ENCODE measurements around the gene GMDS. TPM values are rescaled to one million over a fixed set of nuclear protein-coding genes. Genes with fewer than 3 reads are reported as not detected.
"Not testable (repeated sequence)": the region's sequence is repeated elsewhere in the genome, so short reads cannot be mapped to it uniquely, and the experiment has no call there.

GMDS gene
- polyA plus RNA-seq, 4 donors = 29.7 to 80.9 (median 73.4) TPM

DNA sequence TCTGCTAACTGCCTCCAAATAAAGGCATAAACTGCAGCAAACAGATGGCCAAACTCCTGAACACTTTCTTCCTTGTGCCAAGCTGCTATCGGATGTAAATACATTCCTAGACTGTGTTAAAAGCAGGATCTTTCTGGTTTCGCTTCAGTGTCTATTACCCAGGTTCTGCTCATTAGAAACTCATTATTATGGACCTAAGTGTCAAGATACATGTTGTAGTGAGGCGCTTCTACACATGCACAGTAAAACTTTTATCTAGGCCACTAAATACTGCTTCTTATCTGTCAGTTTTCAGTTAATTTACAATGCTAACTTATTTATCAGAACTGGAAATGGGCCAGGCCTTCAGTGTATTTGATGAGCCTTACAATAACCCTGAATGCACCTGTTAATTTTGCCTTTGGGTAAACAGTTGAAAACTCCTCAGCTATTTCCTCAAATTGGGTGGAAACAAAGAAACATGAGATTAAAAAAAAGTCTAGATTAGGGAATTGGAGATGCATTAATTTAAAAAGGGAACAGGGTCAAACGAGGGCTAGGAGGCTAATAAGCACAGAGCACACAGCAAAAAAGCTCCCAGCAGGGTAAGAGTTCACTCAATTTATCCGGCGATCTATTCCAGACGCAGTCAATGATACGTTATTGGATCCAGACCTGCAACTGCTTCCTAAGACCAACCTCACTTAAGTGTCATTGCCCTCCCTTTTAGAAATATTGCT is 395.1 kb downstream of the GMDS start:
- no peak for DNase-seq (ENCODE audit: low read depth in 4 of 4, low spot score in 3 of 4)

DNA sequence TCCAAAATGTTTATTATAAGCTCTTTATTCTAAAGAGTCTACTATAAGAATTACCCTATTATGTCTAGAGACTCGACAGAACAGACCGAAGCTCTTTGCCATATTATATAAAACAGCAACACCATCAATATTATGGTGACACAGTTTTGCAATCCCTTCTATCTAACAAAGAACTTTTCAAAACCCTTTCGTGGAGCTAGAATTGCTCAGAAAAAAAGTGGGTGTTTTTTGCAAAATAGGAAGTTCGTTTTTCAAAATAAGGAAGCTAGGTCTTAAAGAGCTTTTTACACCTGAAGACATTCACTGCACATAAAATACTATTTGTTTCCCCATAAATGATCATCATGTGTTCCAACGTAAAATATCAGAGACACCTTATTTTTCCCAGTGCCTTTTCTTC is 395.7 kb downstream of the GMDS start:
- no peak for DNase-seq (ENCODE audit: low read depth in 4 of 4, low spot score in 3 of 4)

DNA sequence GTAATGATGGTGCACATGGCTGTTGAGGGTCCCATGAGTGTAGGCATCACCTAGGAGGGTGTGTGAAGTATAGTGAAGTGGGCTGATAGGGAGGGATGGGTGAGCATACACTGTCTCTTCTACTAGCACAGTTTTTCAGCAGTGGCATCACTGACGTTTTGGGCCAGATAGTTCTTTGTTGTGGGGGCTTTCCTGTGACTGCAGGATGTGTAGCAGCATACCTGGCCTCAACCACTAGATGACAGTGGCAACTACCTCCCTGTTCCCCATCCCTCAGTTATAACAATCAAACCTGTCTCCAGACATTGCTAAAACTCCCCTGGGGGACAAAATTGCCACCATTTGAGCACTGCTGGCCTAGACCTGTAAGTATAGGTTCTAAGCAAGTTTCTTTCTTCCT is 396.7 kb downstream of the GMDS start:
- DNase-seq (ENCODE audit: low read depth in 4 of 4, low spot score in 3 of 4) = no peak

DNA sequence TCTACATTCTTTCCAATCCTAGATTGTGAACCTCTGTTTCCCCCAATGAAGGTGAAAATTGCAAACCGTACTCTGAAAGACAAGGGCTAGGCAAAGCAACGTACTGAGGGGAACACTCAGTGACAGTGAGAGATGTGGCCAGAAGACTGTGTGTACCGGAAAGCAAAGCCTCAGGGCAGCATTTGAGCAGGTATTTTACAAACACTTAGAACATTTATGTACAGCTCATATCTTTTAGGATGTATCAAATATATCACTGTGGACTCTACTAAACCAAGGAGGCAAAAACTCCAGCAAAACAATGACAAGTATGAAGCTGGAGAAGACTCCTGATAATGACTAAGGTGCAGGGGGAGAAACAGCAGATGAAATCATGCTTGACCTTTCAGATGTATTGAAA is 398.8 kb downstream of the GMDS start:
- no peak for DNase-seq (ENCODE audit: low read depth in 4 of 4, low spot score in 3 of 4)

DNA sequence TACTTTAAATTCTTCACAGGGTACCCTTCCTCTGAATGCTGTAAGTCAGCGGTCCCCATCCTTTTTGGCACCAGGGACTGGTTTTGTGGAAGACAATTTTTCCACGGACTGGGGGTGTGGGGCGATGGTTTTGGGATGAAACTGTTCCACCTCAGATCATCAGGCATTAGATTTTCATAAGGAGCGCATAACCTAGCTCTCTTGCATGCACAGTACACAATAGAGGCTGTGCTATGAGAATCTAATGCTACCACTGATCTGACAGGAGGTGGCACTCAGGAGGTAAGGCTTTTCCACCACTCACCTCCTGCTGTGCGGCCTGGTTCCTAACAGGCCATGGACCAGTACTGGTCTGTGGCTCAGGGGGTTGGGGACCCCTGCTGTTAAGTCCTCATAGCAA is 399.9 kb downstream of the GMDS start:
- DNase-seq (ENCODE audit: low read depth in 4 of 4, low spot score in 3 of 4) = not testable (repeated sequence)

DNA sequence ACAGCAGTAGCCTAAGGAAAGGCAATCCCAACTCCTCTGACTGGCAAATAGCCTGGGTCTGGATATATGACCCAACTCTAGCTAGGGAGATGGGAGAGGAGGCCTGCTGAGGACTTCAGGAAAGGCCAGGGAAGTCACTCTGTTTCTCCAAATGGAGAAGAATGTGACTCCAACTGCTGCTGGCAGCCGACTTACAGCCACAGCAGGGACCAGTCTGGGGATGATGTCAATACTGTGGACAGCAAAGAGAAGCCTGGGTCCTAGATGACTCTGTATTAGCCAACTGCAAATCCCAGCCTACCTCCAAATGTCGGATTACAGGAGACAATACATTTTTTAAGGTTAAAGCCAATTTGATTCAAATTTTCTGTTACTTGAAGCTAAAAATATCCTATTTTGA is 403.1 kb downstream of the GMDS start:
- no peak for DNase-seq (ENCODE audit: low read depth in 4 of 4, low spot score in 3 of 4)

DNA sequence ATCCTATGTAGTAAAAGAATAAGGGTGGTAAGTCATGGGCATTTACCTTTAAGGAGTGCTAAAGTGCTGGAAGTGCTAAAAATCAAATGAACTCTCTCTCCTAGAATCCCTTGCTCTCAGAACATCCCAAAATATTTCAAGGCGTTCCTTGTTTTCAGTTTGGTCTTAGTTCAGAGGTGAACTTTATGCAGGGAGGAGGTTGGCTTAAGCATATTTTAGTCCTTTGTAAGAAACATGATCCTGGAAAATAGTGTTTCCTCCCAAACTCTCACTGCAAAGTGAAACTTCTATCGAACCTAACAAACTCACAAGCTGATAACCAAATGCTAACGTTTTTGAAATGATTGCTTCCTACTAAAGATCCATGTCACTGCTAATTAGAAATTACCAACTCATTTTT is 404.3 kb downstream of the GMDS start:
- no peak for DNase-seq (ENCODE audit: low read depth in 4 of 4, low spot score in 3 of 4)

DNA sequence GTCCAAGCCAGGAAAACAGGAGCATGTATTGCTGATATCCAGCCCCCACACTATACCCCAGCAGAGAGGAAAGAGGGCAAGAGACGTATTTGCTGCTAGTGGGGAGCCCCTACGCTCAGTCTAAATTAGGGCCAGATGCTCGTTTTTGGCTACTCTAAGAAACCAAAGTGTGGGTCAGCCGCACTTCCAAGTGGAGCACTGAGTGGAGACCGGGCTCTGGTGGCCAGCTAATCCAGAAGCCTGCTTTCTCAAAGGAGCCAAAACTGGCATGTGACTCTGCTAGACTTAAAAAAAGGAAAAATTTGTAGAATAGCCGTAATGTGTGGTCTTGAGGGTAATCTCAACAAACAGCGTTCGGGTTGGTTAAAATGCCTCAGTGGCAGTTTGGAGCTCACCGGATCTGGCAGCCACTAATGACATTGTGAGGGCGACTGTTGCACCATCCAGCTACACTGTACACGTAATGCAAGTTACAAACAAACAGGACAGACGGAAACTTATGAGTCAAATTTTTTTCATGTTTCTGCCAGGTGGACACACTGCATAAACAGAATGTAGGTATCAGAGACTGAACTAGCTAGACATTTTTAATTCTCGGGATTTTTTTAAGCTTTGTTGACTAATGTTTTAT is 404.8 kb downstream of the GMDS start:
- DNase-seq (ENCODE audit: low read depth in 4 of 4, low spot score in 3 of 4) = no peak

DNA sequence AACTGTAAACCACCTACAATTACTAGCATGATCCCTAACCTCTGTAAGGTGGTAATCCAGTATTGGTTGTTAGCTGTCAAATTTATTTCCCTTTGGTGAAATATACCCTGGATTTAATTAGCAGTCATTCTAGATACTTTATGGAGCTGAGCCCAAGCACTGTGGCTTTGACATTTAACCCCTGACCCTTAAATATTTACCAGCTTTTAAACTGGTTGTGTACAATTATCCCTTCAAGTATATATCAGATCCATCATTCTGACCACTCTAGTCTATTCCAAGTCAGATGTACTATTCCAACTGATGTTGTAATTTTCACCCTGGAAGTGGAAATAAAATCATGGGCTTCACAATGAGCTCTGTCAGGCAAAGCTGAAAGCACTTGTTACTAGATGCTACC is 406.0 kb downstream of the GMDS start:
- DNase-seq (ENCODE audit: low read depth in 4 of 4, low spot score in 3 of 4) = no peak

DNA sequence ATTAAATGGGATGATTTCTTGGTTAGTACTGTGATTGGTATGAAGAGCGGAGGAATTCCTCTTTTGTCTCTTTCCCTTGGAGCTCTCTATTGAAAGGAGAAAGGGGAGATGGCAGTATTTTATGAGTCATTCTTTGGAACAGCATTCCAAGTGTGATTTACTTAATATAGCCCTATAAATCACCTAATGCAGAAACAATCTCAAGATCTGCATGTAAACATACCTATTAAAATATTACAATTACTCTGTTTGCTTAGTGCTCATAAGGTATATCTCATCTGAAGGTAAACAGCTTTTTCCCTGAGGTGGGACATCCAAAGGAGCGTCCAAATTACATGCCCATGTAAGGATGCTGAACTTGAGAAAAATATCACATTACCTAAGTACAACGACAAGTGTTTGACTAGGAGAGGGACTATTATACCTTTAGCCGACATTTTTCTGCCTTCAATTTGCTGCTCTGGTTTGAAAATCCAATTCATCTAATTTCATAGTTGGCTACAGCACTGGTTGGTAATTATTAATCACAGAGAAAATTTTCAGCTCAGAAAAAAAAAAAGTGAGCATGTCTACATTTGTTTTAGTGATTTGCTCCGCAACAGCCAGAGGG is 406.7 kb downstream of the GMDS start:
- DNase-seq (ENCODE audit: low read depth in 4 of 4, low spot score in 3 of 4) = no peak

DNA sequence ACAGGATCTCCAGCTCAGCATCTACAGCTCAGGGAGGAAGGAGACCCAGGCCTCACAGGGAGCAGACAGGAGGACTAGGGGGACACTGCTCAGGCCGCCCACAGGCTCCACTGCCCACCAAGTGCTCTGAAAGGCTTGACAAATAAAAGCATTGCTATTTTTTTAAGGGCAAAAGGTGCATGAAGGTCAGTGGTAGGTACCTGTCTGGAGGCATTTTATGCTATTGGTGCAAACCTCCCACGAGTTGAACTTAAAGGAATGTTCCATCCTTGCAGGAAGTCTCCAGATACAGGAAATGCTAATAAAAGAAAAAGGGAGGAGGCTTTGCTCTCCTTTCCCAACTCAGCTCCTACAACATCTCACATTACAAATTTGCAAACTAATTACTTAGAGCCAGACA is 407.6 kb downstream of the GMDS start:
- no peak for DNase-seq (ENCODE audit: low read depth in 4 of 4, low spot score in 3 of 4)

DNA sequence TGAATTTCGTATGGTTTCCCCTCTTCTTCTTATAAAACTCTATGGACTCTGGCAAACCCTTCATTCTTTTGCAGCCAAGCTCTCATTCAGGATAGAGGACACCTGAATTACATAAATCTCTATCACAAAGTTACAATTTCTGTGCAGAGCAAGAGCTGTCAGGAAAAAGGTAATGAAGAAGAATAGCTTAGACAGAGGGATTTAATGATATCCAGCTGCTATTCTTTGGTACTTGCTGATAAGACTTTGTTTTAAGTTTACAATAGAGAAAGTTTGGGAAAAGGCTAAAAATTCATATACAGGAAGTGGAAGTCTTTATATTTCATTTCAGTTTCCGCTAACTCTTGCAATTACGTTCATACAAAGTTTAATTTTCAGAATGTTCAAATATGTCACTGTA is 408.7 kb downstream of the GMDS start:
- DNase-seq (ENCODE audit: low read depth in 4 of 4, low spot score in 3 of 4) = no peak

DNA sequence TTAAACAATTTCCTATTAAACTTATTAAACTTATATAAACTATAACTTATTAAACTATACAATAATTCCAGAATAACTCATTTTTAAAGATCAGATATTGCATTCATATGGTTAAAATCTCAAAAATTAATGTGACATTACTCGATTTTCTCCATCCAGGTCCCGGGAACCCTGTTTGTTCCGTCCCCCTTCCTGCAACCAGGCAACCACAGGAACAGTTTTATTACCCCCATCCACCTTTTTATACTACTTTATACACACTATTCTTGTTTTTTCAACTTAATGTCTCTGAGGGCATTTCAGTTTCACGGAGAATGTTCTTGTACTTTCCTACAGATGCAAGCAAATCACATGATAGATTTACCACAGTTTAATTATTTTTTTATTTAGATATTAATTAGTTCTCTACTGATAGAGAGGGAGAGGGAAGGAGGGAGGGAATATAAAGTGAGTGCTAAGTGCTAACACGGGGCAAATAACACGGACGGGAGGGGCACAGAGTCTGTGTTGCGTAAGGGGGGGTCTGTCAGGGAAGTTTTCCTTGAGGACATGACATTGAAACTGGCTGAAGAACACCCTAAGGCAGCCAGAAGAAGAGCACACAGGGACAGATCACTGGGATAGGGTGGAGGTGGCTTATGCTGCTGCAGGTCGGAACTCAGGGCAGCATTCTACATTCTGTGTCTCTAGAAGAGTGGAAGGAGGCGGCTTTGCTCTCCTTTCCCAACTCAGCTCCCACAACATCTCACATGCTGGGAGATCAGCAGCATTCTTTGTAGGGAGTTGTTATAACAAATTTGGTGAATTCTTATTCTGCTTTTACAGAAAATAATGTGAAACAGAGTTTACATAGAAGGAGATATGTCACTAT is 410.5 kb downstream of the GMDS start:
- DNase-seq (ENCODE audit: low read depth in 4 of 4, low spot score in 3 of 4) = no peak

DNA sequence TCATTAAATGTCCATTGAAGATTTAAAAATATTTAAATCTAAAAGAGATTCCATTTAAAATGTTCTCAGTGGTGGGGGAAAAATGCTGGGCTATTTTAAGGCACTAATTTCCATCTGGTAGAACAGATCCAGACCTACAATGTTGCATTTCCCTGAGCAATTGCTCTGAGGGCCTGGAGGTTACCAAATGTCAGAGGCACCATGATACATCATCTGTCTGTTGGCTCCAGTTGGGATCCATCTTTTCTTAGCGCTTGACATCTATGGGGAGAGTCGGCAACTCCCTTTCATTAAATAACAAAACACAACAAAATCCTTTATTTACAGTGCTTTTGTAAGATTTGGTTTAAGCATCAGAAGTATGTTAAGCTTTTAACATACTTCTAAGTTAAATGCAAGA is 411.2 kb downstream of the GMDS start:
- peak in 2 of 4 donors; percentile 65 to 69 for DNase-seq (ENCODE audit: low read depth in 4 of 4, low spot score in 3 of 4)

DNA sequence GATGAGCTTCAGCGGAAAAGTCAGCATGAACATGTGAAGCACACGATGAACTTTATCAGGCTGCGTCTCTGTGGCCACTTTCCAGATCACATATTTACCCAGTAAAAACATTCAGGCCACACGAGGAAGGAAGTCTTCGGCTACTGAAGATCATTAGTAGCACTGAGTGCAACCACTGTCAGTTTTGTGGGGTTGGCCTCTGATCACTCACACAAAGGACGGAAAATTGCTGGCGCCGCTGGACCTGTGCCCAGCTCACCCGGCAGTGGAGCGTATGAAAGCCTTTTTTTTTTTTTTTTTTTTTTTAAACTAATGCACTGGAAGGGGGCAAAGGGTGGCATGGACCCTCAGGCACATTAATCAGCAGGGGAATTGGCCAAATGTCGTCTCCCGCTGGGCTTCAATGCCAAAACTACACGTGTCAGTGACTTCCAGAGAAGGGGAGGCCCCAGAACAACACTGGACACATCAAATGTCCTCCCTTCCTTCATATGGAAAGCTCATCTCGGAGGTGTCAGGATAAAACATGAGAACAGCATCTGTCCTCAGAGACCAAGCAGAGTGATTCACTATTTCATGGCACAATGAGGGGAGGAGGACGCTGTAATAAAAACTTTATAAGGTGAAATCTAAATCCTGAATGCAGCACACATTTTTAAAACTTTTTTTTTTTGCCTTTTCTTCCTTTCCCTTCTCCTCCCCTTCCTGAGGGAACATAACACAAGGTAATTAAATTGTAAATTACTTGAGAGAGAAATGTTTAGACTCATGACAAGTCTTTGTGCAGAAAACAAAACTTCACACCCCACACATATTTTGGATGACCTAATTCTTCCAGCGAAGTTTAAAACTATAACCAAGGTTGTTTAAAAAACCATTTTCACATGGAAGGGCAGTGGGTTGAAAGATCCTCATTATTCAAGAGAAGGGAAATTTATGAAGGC is 412.3 kb downstream of the GMDS start:
- DNase-seq (ENCODE audit: low read depth in 4 of 4, low spot score in 3 of 4) = peak in 3 of 4 donors; percentile 67 to 87 (median 70)

DNA sequence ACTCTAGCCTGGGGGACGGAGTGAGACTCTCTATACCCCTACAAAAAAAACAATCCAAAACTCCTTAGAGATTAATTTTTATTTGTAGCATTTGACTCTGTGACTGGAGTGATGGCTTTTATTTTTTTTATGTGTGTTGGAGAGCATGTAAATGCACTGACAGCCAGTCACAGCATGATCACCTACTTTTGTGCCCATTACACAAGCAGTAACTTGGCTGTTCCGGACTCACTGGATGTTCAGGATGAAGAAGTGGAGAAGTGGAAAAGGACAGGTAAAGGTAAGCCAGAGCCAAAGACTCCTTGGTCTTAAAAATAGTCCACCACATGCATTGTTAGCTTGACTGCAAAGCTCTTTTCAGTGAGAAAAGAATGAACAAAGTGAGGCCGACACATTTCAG is 413.0 kb downstream of the GMDS start:
- DNase-seq (ENCODE audit: low read depth in 4 of 4, low spot score in 3 of 4) = no peak

DNA sequence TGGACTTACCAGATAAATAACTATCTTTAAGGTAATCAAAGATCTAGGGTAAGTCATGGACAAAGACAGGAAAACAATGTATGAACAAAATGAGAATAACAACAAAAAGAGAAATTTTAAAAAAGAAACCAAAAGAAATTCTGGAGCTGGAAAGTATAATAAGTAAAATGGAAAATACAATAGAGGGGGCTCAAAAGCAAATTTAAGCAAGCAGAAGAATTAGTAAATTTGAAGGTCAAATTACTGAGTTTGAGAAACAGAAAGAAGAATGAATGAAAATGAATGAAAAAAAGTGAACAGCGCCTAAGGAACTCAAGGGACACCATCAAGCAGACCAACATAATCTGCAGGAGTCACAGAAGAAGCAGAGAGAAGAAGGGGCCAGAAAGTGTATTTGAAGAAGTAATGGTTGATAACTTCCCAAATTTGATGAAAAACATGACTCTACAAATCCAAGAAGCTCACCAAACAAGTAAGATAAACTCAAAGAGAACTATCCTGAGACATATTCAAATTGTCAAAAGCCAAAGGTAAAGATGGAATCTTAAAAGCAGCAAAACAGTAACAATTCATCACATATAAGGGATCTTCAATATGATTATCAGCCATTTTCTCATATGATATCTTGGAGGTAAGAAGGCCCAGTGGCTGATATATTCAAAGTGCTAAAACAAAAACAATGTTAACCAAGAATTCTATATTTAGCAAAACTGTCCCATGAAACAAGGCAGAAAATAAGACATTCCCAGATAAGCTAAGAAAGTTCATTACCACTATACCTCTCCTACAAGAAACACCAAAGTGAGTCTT is 417.2 kb downstream of the GMDS start:
- no peak for DNase-seq (ENCODE audit: low read depth in 4 of 4, low spot score in 3 of 4)

DNA sequence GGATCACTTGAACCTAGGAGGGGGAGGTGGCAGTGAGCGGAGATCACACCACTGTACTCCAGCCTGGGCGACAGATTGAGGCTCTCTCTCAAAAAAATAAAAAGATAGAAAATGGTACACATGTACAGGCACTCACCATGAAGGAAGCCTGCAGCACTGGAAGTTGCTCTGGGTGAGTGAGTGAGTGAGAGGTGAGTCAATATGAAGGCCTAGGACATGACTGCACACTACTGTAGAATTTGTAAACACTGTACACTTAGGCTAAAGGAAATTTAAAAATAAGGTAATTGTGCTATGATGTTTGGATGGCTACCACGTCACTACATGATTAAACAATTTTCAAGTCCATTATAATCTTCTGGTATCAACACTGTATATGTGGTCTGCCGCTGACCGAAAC is 419.5 kb downstream of the GMDS start:
- no peak for DNase-seq (ENCODE audit: low read depth in 4 of 4, low spot score in 3 of 4)

DNA sequence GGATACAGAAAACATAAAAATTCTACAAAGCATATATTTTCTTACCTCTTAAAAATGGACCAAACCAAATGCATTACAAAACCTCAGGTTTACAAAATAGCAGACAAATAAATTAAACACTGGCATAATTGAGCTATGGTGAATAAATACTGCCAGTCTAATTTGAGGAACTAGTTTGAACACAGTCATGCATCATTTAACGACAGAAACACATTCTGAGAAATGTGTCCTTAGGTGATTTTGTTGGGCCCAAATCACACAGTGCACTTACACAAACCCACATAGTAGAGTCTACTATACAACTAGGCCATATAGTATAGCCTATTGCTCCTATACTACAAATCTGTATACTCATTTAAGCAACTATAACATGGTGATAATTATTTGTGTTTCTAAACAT is 420.1 kb downstream of the GMDS start:
- DNase-seq (ENCODE audit: low read depth in 4 of 4, low spot score in 3 of 4) = no peak

All from left renal pelvis (tissue), 4 donors.